ENCODE results near the gene FOXE1.

Gene FOXE1

DNA sequence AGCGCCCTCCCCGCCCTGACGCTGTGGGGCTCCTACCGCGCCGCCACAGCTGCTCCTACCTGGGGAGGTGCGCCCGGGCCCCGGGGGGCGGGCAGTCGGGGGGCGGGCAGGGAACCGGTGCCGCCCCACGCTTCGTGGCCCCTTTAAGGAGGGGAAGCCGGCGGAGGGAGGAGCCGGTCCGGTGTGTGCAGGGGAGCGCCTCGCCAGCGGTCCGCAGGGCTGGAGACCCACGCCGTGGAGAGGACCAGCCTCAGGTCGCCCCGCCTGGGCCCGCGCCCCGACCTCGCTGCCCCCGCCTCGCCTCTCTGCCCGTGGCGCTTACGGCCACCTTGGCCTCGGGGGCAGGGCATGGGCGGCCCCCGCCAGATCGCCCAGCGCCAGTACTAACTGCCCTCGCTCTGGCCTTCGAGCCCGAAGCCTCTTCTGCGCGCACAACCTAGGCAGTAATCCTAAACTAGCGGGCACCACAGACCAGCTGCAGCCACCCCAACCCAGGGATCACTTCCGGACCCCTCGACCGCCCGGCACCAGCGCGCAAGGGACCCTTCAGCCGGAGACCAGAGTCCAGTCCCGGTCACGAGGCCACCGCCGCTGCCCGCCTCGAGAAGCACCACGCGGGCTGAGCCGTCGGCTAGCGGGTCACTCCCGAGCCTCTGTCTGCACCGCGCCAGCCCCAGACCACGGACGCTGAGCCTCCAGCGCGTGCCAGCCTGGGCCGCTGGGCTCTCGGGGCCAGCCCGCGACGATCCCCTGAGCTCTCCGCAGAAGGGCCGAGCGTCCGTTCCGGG lies at the start of gene FOXE1:
Gene FOXE1, plus strand, starts transcription at position 171 of the 788 bp plus-strand sequence. CDS start 689 bp downstream, outside the sequence.
- no peak for DNase-seq

DNA sequence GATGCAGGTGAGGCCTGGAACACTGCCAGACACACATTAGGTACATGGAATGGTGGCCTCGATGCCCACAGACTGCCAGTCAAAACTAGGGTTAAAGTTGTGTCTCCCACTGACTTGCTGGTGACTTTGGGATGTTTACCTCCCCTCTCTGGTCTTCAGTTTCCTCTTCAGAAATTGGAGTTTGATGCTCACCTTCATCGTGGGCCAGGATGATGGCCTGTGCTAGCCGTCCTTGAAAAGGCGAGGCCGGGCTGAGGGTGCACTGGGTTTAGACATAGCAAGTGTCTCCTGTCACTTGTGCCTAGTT lies 49.0 kb upstream of the FOXE1 start:
- no peak for DNase-seq

DNA sequence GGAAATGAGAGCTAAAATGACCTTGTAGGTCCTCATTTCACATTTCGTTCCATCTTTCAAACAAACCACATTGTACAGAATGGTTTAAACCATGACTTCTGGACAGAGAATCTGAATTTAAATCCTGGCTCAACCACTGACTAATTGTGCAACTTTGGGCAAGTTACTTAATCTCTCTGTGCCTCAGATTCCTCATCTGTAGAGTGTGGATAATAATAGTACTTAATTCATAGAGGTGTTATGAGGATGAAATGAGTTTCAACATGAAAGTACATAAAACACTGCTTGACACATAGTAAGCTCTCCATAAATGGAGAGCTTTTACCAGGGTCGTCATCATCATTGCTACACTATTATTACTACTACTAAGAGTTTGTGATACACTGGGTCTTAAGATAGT lies 46.3 kb upstream of the FOXE1 start:
- DNase-seq, result no peak

DNA sequence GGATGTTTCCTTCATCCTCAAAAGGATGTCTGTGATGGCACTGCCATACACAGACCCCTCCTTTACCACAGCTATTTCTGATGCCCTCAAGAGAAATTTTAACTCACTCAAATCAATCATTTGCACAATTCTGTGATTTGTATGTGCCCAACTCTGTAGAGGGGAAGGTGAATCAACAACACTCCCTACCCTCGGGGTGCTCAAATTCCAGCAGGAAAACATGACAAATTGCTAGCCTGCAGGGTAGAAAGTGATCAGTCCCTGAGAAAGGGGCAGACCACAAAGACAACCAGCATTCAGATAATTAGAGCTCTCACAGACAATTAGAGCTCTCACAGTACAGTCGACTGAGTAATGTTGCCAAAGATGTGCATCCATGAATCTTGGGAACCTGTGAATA lies 45.3 kb upstream of the FOXE1 start:
- DNase-seq, result peak; percentile 36

DNA sequence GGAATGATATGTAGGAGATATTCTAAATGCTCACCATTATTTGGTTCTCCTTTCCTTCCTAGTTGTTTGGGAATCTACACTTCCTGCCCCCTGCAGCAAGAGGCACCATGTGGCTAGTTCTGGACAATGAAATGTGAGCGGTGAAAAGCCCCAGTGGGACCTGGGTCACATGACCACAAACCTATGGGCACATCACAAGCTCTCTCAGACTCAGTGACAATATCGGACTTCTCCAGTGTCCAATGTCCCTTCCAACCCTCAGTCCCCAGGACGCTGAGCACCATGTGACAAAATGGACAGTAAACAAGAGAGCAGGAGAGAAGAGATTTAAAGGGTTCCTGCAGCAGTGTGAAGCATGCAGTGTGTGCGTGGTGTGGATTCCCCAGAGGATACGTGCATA lies 44.6 kb upstream of the FOXE1 start:
- DNase-seq, result no peak

DNA sequence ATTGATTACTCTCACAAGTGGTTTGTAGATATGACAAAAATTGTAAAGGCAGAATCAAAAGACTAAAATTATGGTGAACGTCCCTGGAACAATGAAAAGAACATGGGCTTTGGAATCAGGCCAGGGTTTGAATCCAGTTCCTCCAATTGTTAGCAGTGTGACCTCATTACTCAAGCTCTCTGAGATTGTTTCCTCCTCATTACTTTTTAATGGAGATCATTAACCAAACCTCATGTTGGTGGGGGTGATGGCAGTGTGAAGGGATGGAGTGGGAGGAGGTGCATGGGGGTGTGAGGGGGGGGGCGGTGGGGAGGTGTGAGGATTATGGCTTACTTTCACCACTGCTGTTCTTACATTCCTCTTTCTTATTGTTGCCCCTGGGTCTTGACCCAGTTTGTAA lies 44.1 kb upstream of the FOXE1 start:
- DNase-seq, result no peak

DNA sequence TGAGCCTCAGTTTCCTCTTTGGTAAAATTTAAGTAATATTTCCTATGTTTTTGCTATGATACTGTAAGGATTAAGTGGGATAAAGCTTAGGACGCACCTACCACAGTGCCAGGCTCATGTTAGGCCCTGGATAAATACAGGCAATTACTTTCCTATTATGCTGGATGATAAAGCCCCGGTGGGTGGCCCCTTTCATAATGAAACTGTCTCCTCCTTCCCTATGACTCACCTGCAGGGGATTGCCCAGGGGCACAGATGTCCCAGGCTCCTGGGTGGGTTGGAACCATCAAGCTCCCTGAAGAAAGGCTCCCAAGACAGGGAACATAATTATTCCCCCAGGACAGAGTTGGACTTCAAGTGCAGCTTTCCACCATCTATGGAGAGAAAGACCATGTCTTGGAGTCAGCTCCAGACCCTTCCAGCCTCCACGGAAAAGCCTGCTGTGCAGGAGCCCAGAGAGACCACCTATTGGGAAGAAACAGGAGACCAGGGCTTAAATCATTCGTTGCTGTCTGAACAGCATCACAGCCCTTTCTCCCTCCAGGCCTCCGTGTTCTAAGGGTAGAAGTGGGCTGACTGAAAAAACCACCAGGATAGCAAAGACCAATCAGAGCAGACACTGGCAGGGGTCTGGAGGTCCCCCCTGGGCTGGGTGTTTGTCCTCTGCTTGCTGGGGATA lies 43.2 kb upstream of the FOXE1 start:
- DNase-seq, result peak; percentile 19

DNA sequence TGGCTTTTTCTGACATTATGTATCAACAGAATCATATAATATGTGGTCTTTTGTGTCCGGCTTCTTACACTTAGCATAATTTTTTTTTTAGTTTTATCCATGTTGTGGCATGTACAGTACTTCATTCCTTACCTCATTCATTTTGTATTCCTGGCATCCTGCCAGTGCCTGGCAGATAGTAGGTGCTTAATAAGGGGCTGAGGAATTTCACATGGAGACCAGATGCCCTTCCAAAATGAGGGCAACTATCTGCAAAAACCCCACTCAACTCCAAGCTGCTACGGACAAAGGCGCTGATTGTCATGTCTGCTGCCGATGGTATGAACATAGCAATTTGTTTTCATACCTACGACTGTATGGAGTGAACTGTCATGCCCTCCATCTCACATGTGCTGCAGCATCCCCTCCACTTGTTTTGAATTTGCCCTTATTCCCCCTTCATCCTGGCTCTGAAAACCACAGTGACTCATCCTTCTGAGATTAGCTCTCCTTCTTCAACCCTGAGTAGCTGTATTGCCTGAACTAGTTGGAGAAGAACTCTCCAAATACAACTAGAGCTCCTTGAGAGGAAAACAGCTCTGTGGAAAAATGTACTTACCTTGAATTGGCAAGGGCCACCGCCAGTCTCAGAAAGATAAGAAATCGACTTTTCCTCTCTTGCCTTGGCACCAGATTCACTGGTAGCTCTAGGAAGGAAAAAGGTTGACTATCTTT lies 41.3 kb upstream of the FOXE1 start:
- peak; percentile 37 for DNase-seq

DNA sequence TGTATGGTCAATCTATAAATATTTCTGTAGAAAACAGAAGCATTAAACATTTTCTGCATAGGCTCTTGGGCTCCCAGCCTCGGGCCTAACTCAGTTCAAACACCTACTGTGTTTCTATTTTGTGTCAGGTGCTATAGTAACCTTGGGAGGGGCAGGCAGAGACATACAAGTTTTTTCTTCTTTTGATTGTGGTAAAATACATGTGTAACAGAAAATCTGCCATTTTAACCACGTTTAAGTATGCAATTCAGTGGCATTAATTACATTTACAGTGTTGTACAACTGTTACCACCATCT lies 40.8 kb upstream of the FOXE1 start:
- DNase-seq, result no peak

DNA sequence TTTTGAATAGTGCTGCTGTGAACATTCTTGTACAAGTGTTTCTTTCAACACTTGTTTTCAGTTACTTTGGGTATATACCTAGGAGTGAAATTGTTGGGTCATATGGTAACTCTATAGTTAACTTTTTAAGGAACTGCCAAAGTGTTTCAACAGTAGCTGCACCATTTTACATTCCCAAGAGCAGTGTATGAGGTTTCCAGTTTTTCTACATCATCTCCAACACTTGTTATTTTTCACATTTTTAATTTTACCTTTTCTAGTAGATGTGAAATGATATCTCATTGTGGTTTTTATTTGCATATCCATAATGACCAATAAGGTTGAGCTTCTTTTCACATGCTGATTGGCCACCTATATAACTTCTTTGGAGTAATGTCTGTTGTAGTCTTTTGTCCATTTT lies 40.0 kb upstream of the FOXE1 start:
- DNase-seq, result no peak

DNA sequence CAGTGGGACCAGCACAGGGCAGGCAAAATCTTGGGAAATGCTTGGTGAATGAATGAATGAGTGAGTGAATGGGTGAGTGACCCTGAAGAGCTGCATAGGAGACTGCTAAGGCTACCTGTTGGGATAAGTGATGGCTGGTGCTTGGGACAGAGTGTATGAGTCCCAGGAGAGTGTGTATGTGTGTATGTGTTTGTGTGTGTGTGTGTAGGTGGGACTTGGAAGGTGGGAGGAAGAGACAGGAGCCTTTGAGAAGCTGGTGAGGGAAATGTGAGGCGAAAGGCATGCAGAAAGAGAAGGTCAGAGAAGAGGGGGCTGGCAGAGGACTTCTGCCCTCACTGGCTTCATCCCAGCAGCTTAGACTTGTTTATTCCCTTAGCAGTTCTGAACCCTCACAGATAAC lies 33.3 kb upstream of the FOXE1 start:
- no peak for DNase-seq

DNA sequence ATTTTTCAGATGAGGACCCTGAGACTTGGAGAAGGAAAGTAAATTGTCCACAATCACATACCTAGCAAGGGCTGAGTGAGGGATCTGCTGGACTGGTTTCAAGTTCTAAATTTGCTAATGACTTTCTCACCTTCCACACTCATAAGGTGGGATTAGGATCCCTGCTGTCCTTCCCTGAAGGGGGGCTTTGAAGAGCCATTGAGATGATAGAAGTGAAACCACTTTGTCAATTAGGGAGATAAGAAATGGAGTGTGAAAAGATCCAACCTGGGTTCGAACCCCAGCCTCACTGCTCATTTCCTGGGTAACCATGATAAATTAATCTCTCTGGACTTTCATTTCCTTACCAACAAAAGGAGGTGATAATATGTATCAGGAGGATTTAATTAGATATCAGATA lies 32.7 kb upstream of the FOXE1 start:
- no peak for DNase-seq

DNA sequence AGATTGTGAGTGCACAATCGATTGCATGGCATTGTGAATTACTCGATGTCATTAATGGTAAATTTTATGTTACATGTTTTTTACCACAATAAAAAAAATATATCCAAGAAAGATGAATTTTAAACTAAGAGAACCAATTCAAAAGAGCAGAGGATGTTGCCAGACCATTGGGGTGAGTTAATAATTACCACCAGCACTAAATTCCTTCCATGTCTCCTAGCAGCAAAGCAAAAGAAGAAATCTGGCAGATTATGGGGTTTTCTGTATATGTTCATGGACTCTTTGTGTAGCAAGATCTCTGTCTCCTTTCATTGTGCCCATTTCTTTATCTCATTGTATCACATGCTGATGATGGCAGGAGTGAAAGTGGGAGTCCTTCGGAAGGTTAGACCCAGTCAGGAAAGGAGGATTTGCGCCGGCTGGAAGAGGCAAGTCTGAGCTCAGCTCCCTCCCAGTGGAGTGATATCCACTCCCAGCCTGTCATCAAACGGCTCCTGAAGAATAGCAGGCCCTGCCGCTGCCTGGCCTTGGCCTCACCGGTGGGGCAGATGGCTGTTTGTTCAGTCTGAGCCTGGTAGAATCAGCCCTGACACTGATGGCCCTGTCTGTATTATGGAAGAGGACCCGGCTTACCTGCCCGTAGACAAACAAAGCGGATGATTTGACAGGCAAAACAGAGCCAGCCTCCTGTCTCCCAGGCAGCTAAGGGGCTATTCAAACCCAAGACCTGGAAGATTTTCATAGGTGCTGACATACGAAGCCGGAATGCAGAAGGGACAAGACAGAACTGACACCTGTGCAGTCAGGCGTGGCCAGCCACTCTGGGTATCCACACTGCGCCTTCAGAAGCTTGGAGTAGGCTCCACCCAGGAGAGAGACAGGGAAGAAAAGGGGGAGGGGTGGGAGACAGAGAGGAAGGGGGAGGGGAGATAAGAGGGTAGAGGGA lies 21.9 kb upstream of the FOXE1 start:
- no peak for DNase-seq

DNA sequence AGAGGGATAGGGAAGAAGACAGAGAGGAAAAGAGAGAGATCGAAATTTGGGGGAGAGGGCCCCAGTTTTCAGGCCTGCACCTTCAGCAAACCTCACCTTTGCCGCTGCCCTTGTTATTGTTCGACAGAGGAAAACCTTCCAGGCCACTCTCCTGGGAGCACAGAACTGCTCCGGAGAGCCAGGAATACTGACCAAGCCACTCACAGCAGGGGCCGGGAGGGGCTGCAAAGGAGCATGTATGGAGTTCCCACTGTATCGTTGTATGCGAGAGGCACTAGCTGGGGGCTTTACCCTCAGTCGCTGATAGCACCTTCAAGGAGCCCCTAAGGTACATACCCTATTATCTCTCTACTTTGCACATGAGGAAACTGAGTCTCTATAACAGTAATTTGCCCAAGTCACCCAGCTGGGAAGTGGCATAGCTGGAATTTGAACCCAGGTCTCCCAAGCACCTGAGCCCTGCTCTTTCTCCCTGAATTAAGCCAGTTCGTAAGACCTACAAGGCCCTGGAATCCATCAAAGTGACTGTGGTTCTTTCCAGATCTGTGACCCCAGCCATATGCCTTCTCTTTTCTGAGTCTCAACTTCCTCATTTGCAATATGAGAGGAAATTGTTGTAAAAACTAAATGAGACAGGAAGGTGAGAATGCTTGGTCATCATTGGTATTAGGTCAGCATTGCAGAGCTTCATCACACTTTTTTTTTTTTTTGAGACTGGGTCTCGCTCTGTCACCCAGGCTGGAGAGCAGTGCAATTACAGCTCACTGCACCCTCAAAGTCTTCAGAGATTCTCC lies 21.0 kb upstream of the FOXE1 start:
- no peak for DNase-seq

DNA sequence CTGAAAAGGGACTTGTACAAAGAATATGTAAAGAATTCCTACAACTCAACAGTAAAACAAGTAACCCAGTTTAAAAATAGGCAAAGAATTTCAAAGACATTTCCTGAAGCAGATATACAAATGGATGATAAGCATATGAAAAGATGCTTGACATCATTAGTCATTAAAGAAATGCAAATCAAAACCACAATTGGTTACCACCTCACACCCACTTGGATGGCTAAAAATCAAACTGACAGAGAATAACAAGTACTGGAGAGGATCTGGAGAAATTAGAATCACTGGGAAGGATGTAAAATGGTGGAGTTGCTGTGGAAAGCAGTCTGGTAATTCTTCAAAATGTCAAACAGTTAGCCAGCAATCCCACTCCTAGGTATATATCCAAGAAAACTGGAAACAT lies 12.5 kb upstream of the FOXE1 start:
- DNase-seq, result no peak

DNA sequence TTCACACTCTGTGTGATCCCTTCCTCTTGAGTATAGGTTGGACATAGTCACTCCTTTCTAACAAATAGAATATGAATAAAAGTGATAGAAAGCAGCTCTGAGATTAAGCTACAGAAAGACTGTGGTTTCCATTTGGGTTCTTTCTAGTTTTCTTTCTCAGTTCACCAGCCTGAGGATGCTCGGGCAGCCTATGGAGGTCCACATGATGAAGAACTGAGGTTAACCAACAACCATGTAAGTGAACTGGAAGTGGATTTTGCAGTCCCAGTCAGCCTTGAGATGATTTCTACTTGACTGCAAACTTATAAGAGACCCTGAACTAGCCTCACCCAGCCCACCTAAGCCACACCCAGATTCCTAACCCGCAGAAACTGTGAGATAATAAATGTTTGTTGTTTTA lies 10.1 kb upstream of the FOXE1 start:
- DNase-seq, result no peak

DNA sequence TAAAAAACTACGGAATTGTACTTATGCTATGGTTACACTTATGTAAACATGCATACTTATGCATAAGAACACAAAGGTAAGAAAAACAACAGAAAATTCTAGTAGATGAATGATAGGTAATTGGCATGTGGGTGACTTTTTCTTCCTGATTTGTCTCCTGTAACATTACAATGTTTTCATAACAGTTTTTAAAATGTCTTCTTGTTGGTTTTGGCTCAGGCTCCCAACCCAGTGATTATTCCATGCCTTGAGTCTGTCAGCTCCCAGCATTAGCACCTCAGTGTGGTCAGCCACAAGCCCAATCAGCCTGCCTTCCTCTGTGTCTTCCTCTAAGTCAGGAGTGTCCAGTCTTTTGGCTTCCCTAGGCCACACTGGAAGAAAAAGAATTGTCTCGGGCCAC lies 7.9 kb upstream of the FOXE1 start:
- no peak for DNase-seq

DNA sequence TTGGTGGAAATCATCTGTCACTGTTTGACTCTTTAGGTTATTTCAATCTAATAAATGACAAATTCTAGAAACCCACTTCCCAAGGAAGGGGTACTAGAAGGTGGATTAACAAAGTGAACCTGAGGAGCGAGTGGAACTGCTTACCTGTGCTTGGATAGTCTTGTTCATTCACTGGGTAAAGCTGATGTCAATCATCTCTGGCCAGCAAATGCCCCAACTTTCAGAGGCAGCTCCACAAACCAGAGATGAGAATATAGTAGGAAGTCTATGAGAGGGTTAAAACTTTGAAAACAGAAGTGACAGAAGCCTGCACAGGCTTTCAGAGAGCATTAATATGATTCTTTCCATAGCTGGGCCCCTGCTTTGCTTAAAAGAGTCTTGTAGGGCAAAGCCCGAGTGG lies 7.3 kb upstream of the FOXE1 start:
- DNase-seq, result no peak

DNA sequence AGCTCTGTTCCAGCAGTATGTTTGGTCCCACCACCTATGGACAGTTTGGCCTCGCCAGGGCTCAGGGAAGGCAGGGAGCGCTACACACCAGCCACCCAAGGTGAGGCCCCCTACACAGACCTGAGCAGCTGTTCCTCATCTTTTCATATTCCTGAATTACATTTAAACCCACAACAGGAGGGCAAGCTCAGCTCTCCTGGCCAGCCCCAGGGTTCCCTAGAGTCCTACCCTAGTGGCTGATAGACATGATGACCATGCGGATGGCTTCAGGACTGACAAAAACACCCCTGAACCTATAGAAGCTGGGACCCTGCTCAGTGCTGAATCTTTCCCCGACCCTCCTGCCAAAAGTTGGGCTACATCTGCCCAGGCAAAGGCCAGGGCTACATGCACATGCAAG lies 6.7 kb upstream of the FOXE1 start:
- DNase-seq, result no peak

DNA sequence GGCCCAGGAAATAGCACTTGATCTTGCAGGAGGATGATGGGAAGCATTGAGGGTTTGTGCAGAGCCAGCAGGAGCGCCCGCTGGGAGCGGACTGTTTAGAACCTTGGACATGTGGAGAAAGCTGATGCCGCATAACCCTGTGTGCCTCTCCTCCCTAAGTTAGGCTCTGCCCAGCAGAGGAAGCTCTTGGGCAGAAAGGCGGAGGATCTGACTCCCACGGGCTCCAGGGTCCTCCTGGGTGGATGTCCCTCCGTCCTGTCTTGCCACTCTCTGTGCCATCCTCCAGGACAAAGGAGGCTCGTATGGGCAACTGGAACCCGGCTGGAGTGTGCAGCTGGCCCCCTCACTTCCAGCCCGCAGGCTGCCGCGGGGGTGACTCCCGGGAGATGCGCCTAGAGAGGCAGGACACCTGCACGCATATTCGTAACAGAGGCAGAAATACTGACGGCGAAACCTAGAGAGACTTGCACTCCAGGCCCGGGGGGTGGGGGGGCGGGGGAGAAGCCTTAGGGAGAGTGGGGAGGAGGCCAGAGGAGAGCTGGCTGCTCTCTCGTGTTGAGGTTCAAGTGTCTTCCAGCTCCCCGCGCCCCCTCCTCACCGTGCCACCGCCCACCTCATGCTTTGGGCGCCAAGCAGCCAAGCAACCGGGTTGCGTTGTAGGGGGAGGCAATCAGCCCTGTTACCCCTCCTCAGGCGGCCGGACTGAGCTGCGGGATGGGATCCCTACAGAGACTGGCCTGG lies 5.4 kb upstream of the FOXE1 start:
- peak; percentile 4 for DNase-seq

DNA sequence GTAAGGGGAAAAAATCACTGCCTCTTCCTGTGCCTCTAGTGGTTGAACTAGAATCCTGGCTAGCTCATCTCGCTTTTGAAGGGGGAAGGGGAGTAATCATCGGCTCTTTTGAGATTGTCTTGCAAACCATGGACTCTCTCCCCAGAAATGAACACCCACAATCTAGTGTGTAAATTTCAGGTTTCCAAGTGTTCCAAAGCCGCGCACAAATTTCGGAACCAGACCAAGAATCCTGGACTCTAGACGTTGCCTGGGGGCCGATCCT lies 4.9 kb upstream of the FOXE1 start:
- DNase-seq, result peak; percentile 14

Data from NCI-H2227 treated with DMSO at 0.1 percent for 48 hours (cell line).